ENCODE measurements around the gene NLE1. TPM values are rescaled to one million over a fixed set of nuclear protein-coding genes. Genes with fewer than 3 reads are reported as not detected.

Gene NLE1
- total and polyA plus RNA-seq, 2 of the 8 experiments (the other 6 are each of a cell fraction or from before 2014, with no cell fraction given): 50.4 to 51.5 TPM

GRCh38 chr17:35119370-35120165 lies 22.5 kb downstream of the NLE1 start, which contains the start of gene RAD51D:
RAD51D (minus strand) TSS chr17:35119860; CDS start chr17:35119613, 247 bp downstream.
- H2BK15ac ChIP-seq (ENCODE audit: low read length): peak within 1 kb of the TSS; percentile 88
- H3K4ac ChIP-seq (replicated peaks; ENCODE audit: insufficient read length, low read depth, low read length): no peak within 1 kb of the TSS
- 2% methylated on average over 40 of the region's 72 CpGs; no CpG with 5 or more reads in 1 of the 2 experiments for WGBS, 2 experiments (ENCODE audit: extremely low coverage in 1 of 2, insufficient coverage in 1 of 2, insufficient read length in 1 of 2, insufficient replicate concordance in 2 of 2, low coverage in 1 of 2, low lambda C conversion rate in 2 of 2, missing lambda C conversion rate in 1 of 2)
- H3K23ac ChIP-seq (ENCODE audit: insufficient read length): no peak within 1 kb of the TSS
- no peak within 1 kb of the TSS for H2BK120ac ChIP-seq (replicated peaks; ENCODE audit: low read depth, low read length)
- 0 out of 2 replicates have a peak within 1 kb of the TSS, but pooled peaks have one; percentile 61 for H2BK20ac ChIP-seq (ENCODE audit: low read length)
- ChIA-PET POLR2A (ENCODE audit: partially characterized antibody) (interaction anchor here (0.5 to 5.6 kb wide), 21 partner anchors 9 to 247 kb away, joined by 3 to 46 read pairs (median 4); partner anchors contain the start of genes CCT6B, NLE1 and ZNF830), CTCF (ENCODE audit: partially characterized antibody) (interaction anchor here (0.6 to 4.0 kb wide), 35 partner anchors 7 to 792 kb away, joined by 3 to 43 read pairs (median 4); no protein-coding TSS in a partner anchor)
- no peak within 1 kb of the TSS; the same call in 1 of the 2 replicates for H3K18ac ChIP-seq (ENCODE audit: extremely low read depth, low read length)
- H4K5ac ChIP-seq (ENCODE audit: insufficient read length, low read depth, low read length): peak within 1 kb of the TSS; percentile 53
- H3K9me3 ChIP-seq (ENCODE audit: insufficient read depth in 2 of 2, low read depth in 1 of 2, low read length in 1 of 2): no peaks in the 10 kb centered on the region
- peak within 1 kb of the TSS; percentile 85; the same call in 1 of the 2 replicates for H2BK5ac ChIP-seq (ENCODE audit: low read depth, low read length)
- H3K27me3 ChIP-seq (replicated peaks in 1 of 4; ENCODE audit: control insufficient read depth in 3 of 4, extremely low read depth in 1 of 4, insufficient read depth in 3 of 4, low read length in 3 of 4): peaks cover 0 to 14% (median 3%) of the 10 kb centered on the region in 4 experiments; a peak in 3 of 7 replicates
- H2AK5ac ChIP-seq (ENCODE audit: low read depth, low read length): no peak within 1 kb of the TSS
- H3K4me3 ChIP-seq (ENCODE audit: extremely low read depth in 1 of 4, insufficient read depth in 2 of 4, low read depth in 3 of 4, low read length in 4 of 4): peak within 1 kb of the TSS; percentile 50 to 75 (median 69)
- peaks cover 0 to 4% (median 3%) of the 10 kb centered on the region in 4 experiments; a peak in 4 of 7 replicates for H3K4me1 ChIP-seq (replicated peaks in 1 of 4; ENCODE audit: control insufficient read depth in 3 of 4, insufficient read depth in 4 of 4, low read length in 3 of 4)
- H2AFZ ChIP-seq (ENCODE audit: low read length): peak within 1 kb of the TSS; percentile 97
- H3K56ac ChIP-seq (replicated peaks; ENCODE audit: insufficient read length, low read depth, low read length): peak within 1 kb of the TSS; percentile 54
- peak within 1 kb of the TSS; percentile 7 to 83 (median 68); a peak in 6 of 7 replicates for H3K9ac ChIP-seq (replicated peaks in 1 of 4; ENCODE audit: extremely low read depth in 1 of 4, low read depth in 3 of 4, low read length in 3 of 4)
- H3K4me2 ChIP-seq (ENCODE audit: insufficient read depth in 1 of 2, low read depth in 2 of 2, low read length in 2 of 2): peak within 1 kb of the TSS; percentile 23 to 93
- H4K20me1 ChIP-seq (replicated peaks in 1 of 2; ENCODE audit: control insufficient read depth in 1 of 2, insufficient read depth in 2 of 2, low read length in 2 of 2): no peaks in the 10 kb centered on the region
- peak within 1 kb of the TSS; percentile 87 for H4K91ac ChIP-seq (replicated peaks; ENCODE audit: insufficient read length, low read length)
- peaks cover 9% of the 10 kb centered on the region; the same call in 1 of the 2 replicates for H3K23me2 ChIP-seq (ENCODE audit: low read depth, low read length)
- H3K36me3 ChIP-seq (ENCODE audit: control insufficient read depth in 2 of 4, insufficient read depth in 4 of 4, low read length in 3 of 4): no peaks in the 10 kb centered on the region
- peaks cover 0 to 2% of the 10 kb centered on the region in 2 experiments; a peak in 1 of 4 replicates for H3K79me2 ChIP-seq (ENCODE audit: control insufficient read depth in 1 of 2, insufficient read depth in 2 of 2, low read length in 2 of 2)
- peaks cover 5% of the 10 kb centered on the region; the same call in 1 of the 2 replicates for H3K79me1 ChIP-seq (ENCODE audit: low read depth, low read length)
- no peak within 1 kb of the TSS for H3K14ac ChIP-seq (ENCODE audit: insufficient read length)
- FAIRE-seq (no peak), DNase-seq (ENCODE audit: low read depth in 1 of 2, low spot score in 2 of 2) (peak; percentile 66 to 91)
- peak within 1 kb of the TSS; percentile 27; the same call in 1 of the 2 replicates for H3K27ac ChIP-seq (ENCODE audit: low read depth, low read length)
- no peak within 1 kb of the TSS for H2BK12ac ChIP-seq (ENCODE audit: low read depth, low read length)
- H4K8ac ChIP-seq (ENCODE audit: extremely low read depth, insufficient read depth, low read length): peak within 1 kb of the TSS; percentile 94
- TF ChIP-seq EZH2 (IDR thresholded peaks at IDR 0.05; ENCODE audit: low read depth, low read length, severe bottlenecking) (no peak), CBX8 (IDR thresholded peaks at IDR 0.05; ENCODE audit: borderline replicate concordance, low read depth, low read length) (no peak), RBBP5 (IDR thresholded peaks at IDR 0.05; ENCODE audit: borderline replicate concordance, low read depth, low read length) (0 out of 2 replicates have a peak, but pooled peaks have one; percentile 59), RAD21 (IDR thresholded peaks at IDR 0.05 in 1 of 2, conservative IDR thresholded peaks at IDR 0.05 in 1 of 2; ENCODE audit: low read depth in 2 of 2, low read length in 2 of 2) (peak; percentile 84 to 95), SAP30 (IDR thresholded peaks at IDR 0.05; ENCODE audit: insufficient read depth, insufficient replicate concordance, low read length) (no peak), TBP (IDR thresholded peaks at IDR 0.05; ENCODE audit: low read depth, low read length) (peak; percentile 48; the same call in 1 of the 2 replicates), TAF1 (IDR thresholded peaks at IDR 0.05; ENCODE audit: low read depth, low read length) (peak; percentile 65; the same call in 1 of the 2 replicates), SP4 (IDR thresholded peaks at IDR 0.05; ENCODE audit: low read length) (no peak), CTBP2 (IDR thresholded peaks at IDR 0.05; ENCODE audit: borderline replicate concordance, insufficient read depth, insufficient read length, low read length) (no peak)
